ENCODE results near the gene HYAL3. TPM values are rescaled to one million over a fixed set of nuclear protein-coding genes. Genes with fewer than 3 reads are reported as not detected.

Gene HYAL3
- total RNA-seq, 5 donors from 2014 or later (not counting 1 experiment from before 2014, with no cell fraction given) = 2.6 to 6.2 (median 3.9) TPM

GRCh38 chr3:50325113-50325480 lies 25.9 kb upstream of the HYAL3 start:
- Histone ChIP-seq H3K27ac (ENCODE audit: low read length) (no peak overlapping the region), H3K9me3 (no peaks in the 10 kb centered on the region), H3K36me3 (ENCODE audit: control insufficient read depth in 2 of 2, extremely low read depth in 1 of 2, insufficient read depth in 1 of 2, low read length in 1 of 2) (peaks cover 2 to 15% of the 10 kb centered on the region in 2 donors), H3K27me3 (replicated peaks in 1 of 2; ENCODE audit: control insufficient read depth in 2 of 2, extremely low read depth in 1 of 2, insufficient read depth in 2 of 2, low read length in 1 of 2) (no peaks in the 10 kb centered on the region), H3K4me3 (ENCODE audit: control insufficient read depth in 1 of 2, extremely low read depth in 1 of 2, low read length in 1 of 2) (no peak overlapping the region), H3K4me1 (ENCODE audit: control insufficient read depth in 1 of 2, extremely low read depth in 1 of 2, insufficient read depth in 2 of 2, low read length in 2 of 2) (peaks cover 12 to 54% of the 10 kb centered on the region in 2 experiments)
- Mint-ChIP-seq H3K9me3 (no peaks in the 10 kb centered on the region), H3K27ac (peak overlapping the region in 1 of 2 donors; percentile 34), H3K4me3 (peak overlapping the region in 1 of 3 donors; percentile 47), H3K4me1 (peaks cover 21 to 42% (median 29%) of the 10 kb centered on the region in 3 donors), H3K27me3 (no peaks in the 10 kb centered on the region), H3K36me3 (peaks cover 4% of the 10 kb centered on the region)
- no CpG with 5 or more reads among the region's 2 CpGs for WGBS (ENCODE audit: insufficient coverage)
- ChIA-PET CTCF (interaction anchor here in 1 of 2 donors (0.9 to 1.5 kb wide), 3 partner anchors 12 to 90 kb away, joined by 3 to 5 read pairs (median 3); no protein-coding TSS in a partner anchor), POLR2A (no interaction called here)
- no peak for DNase-seq
- ATAC-seq (replicated peaks in 1 of 4) = no peak

DNA sequence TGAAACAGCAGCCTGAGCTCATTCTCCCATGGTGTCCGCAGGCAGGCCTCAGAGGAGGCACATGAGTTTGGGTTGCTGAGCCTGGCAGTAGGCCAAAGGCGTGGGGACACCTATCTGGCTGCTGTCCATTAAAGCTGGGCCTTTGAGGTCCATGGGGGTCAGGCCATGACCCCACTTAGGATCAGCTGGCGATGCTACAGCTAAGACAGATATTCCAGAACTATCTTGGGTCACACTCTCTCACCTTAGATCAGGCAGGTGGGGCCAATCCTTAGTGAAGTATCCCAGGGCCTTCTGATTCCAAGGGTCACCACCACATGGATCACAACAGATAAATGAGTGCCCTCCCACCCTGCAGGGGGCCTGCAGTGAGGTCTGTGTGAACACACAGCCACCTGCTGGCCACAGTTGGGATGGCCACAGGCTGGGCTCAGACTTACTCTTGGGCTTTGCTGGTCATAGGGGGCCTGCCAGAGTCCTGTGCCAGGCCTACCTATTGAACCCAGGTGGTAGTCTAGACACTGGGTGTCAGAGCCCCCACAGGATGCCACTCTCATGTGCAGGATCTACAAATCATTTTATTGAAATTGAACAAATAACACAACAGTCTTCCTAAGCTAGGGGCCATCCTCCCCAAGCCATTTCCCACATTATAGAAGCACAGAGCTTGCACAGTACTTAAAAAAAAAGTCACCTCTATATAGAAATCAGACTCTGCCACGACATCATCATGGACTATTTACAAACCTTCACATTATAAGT lies 25.3 kb upstream of the HYAL3 start:
- no peak overlapping the region for H3K4me3 ChIP-seq (ENCODE audit: control insufficient read depth in 1 of 2, extremely low read depth in 1 of 2, low read length in 1 of 2)
- peak overlapping the region; percentile 23 to 82 for H3K27ac Mint-ChIP-seq
- peaks cover 2 to 9% of the 10 kb centered on the region in 2 donors for H3K36me3 ChIP-seq (ENCODE audit: control insufficient read depth in 2 of 2, extremely low read depth in 1 of 2, insufficient read depth in 1 of 2, low read length in 1 of 2)
- peak in 2 of 4 experiments; percentile 13 to 19 for ATAC-seq (replicated peaks in 1 of 4)
- no peaks in the 10 kb centered on the region for H3K9me3 Mint-ChIP-seq
- H3K9me3 ChIP-seq = no peaks in the 10 kb centered on the region
- DNase-seq = peak in 27 of 35 experiments; percentile 20 to 71 (median 50)
- 96% methylated on average over 3 of the region's 4 CpGs for WGBS (ENCODE audit: insufficient coverage)
- peaks cover 12 to 59% of the 10 kb centered on the region in 2 experiments for H3K4me1 ChIP-seq (ENCODE audit: control insufficient read depth in 1 of 2, extremely low read depth in 1 of 2, insufficient read depth in 2 of 2, low read length in 2 of 2)
- H3K27me3 Mint-ChIP-seq = no peaks in the 10 kb centered on the region
- peak overlapping the region in 1 of 3 donors; percentile 1 for H3K4me3 Mint-ChIP-seq
- no peaks in the 10 kb centered on the region for H3K36me3 Mint-ChIP-seq
- CTCF ChIA-PET = interaction anchor here (0.6 to 1.5 kb wide), 8 partner anchors 12 to 363 kb away, joined by 3 to 8 read pairs (median 3); partner anchors contain the start of genes HYAL3 (in 1 of the 2) and NAA80 (in 1 of the 2)
- no peaks in the 10 kb centered on the region for H3K27me3 ChIP-seq (replicated peaks in 1 of 2; ENCODE audit: control insufficient read depth in 2 of 2, extremely low read depth in 1 of 2, insufficient read depth in 2 of 2, low read length in 1 of 2)
- POLR2A ChIA-PET = interaction anchor here in 1 of 2 donors (1.2 kb wide), 1 partner anchor 13 kb away, joined by 3 read pairs; no protein-coding TSS in a partner anchor
- peaks cover 26 to 48% (median 34%) of the 10 kb centered on the region in 3 donors for H3K4me1 Mint-ChIP-seq
- H3K27ac ChIP-seq (ENCODE audit: low read length) = no peak overlapping the region

GRCh38 chr3:50323614-50324199 lies 24.5 kb upstream of the HYAL3 start:
- H3K9me3 ChIP-seq = no peaks in the 10 kb centered on the region
- Mint-ChIP-seq H3K27ac (peak overlapping the region; percentile 23 to 48), H3K4me1 (peaks cover 30 to 56% (median 39%) of the 10 kb centered on the region in 3 donors), H3K4me3 (peak overlapping the region in 1 of 3 donors; percentile 86), H3K9me3 (no peaks in the 10 kb centered on the region), H3K27me3 (no peaks in the 10 kb centered on the region), H3K36me3 (no peaks in the 10 kb centered on the region)
- peaks cover 0 to 6% of the 10 kb centered on the region in 2 donors for H3K36me3 ChIP-seq (ENCODE audit: control insufficient read depth in 2 of 2, extremely low read depth in 1 of 2, insufficient read depth in 1 of 2, low read length in 1 of 2)
- WGBS (ENCODE audit: insufficient coverage) = 55% methylated on average over 4 of the region's 5 CpGs
- H3K27ac ChIP-seq (ENCODE audit: low read length) = no peak overlapping the region
- peaks cover 12 to 66% of the 10 kb centered on the region in 2 experiments for H3K4me1 ChIP-seq (ENCODE audit: control insufficient read depth in 1 of 2, extremely low read depth in 1 of 2, insufficient read depth in 2 of 2, low read length in 2 of 2)
- no peak overlapping the region for H3K4me3 ChIP-seq (ENCODE audit: control insufficient read depth in 1 of 2, extremely low read depth in 1 of 2, low read length in 1 of 2)
- DNase-seq = no peak
- no peak for ATAC-seq (replicated peaks in 1 of 4)
- H3K27me3 ChIP-seq (replicated peaks in 1 of 2; ENCODE audit: control insufficient read depth in 2 of 2, extremely low read depth in 1 of 2, insufficient read depth in 2 of 2, low read length in 1 of 2) = no peaks in the 10 kb centered on the region
- POLR2A ChIA-PET = interaction anchor here in 1 of 2 donors (0.6 to 1.2 kb wide), 2 partner anchors 13 to 39 kb away, joined by 3 read pairs; no protein-coding TSS in a partner anchor
- CTCF ChIA-PET = interaction anchor here (0.6 to 1.5 kb wide), 7 partner anchors 13 to 362 kb away, joined by 3 to 8 read pairs (median 3); partner anchors contain the start of genes HYAL3 (in 1 of the 2) and NAA80 (in 1 of the 2)

GRCh38 chr3:50323092-50323600 lies 23.9 kb upstream of the HYAL3 start:
- peak overlapping the region; percentile 36 to 48 for H3K27ac Mint-ChIP-seq
- CTCF ChIA-PET = interaction anchor here (0.6 to 0.7 kb wide), 3 partner anchors 31 to 223 kb away, joined by 3 read pairs; no protein-coding TSS in a partner anchor
- 55% methylated on average over 4 of the region's 4 CpGs for WGBS (ENCODE audit: insufficient coverage)

DNA sequence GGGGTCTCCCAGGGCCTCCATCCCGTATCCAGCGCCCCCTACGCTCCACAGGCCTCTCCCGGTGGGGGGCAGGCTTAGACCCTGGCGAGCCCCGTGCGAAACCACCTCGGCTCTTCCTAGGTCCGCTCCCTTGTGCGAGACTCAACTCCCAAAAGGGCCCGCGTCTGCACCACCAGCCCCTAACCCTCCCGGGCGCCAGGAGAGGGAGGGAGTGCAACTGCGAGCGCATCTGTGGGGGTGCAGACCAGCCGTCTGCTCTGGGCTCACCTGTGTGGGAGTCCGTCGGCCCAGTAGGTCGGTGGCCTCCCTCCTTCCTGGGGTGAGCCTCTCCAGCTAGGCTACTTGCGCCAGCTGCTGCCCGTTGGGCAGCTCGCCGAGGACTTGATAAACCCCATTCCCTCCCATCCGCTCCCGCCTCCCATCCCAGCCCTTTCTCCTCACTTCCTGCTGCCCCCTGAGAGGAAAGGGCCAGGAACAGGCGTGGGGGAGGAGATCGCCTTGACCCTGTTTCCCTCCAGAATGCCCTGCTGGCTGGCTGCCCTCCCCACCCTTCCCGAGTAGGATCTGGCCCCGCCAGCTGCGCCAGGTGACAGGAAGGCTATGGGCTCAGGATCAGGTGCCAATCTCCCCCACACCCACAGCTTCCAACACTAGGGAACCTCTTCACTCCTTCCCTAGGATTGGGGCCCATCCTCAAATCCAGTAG lies 23.3 kb upstream of the HYAL3 start, which contains the start of gene HYAL2:
Gene HYAL2 (minus strand): TSS at position 360 of the 706 bp plus-strand sequence. CDS start 2,256 bp downstream, outside the sequence.
- peaks cover 23 to 57% (median 35%) of the 10 kb centered on the region in 3 donors for H3K4me1 Mint-ChIP-seq
- ChIA-PET CTCF (interaction anchor here (0.6 to 0.7 kb wide), 3 partner anchors 96 to 223 kb away, joined by 3 read pairs; no protein-coding TSS in a partner anchor), POLR2A (no interaction called here)
- WGBS (ENCODE audit: insufficient coverage) = 87% methylated on average over 19 of the region's 31 CpGs
- Histone ChIP-seq H3K36me3 (ENCODE audit: control insufficient read depth in 2 of 2, extremely low read depth in 1 of 2, insufficient read depth in 1 of 2, low read length in 1 of 2) (peaks cover 0 to 6% of the 10 kb centered on the region in 2 donors), H3K27me3 (replicated peaks in 1 of 2; ENCODE audit: control insufficient read depth in 2 of 2, extremely low read depth in 1 of 2, insufficient read depth in 2 of 2, low read length in 1 of 2) (no peaks in the 10 kb centered on the region), H3K27ac (ENCODE audit: low read length) (peak within 1 kb of the TSS; percentile 90), H3K4me1 (ENCODE audit: control insufficient read depth in 1 of 2, extremely low read depth in 1 of 2, insufficient read depth in 2 of 2, low read length in 2 of 2) (peaks cover 11 to 67% of the 10 kb centered on the region in 2 experiments), H3K9me3 (no peaks in the 10 kb centered on the region), H3K4me3 (ENCODE audit: control insufficient read depth in 1 of 2, extremely low read depth in 1 of 2, low read length in 1 of 2) (peak within 1 kb of the TSS; percentile 80 to 84)
- no peaks in the 10 kb centered on the region for H3K27me3 Mint-ChIP-seq
- ATAC-seq (replicated peaks in 1 of 4) = no peak
- peak within 1 kb of the TSS; percentile 91 to 96 for H3K27ac Mint-ChIP-seq
- no peak for DNase-seq
- peak within 1 kb of the TSS; percentile 80 to 86 (median 80) for H3K4me3 Mint-ChIP-seq
- no peaks in the 10 kb centered on the region for H3K36me3 Mint-ChIP-seq
- no peaks in the 10 kb centered on the region for H3K9me3 Mint-ChIP-seq

More at GRCh38 chr3:50323092-50323600, 23.9 kb upstream of the HYAL3 start:
- POLR2A ChIA-PET = interaction anchor here in 1 of 2 donors (0.6 kb wide), 1 partner anchor 39 kb away, joined by 3 read pairs; no protein-coding TSS in a partner anchor
- H3K4me3 Mint-ChIP-seq = peak overlapping the region in 2 of 3 donors; percentile 4 to 86
- no peaks in the 10 kb centered on the region for H3K36me3 Mint-ChIP-seq
- H3K9me3 Mint-ChIP-seq = no peaks in the 10 kb centered on the region
- DNase-seq (no peak), ATAC-seq (replicated peaks in 1 of 4) (no peak)
- peaks cover 25 to 56% (median 37%) of the 10 kb centered on the region in 3 donors for H3K4me1 Mint-ChIP-seq
- no peaks in the 10 kb centered on the region for H3K27me3 Mint-ChIP-seq
- H3K36me3 ChIP-seq (ENCODE audit: control insufficient read depth in 2 of 2, extremely low read depth in 1 of 2, insufficient read depth in 1 of 2, low read length in 1 of 2) = peaks cover 0 to 6% of the 10 kb centered on the region in 2 donors
- H3K27ac ChIP-seq (ENCODE audit: low read length) = no peak overlapping the region
- H3K9me3 ChIP-seq = no peaks in the 10 kb centered on the region
- peaks cover 12 to 66% of the 10 kb centered on the region in 2 experiments for H3K4me1 ChIP-seq (ENCODE audit: control insufficient read depth in 1 of 2, extremely low read depth in 1 of 2, insufficient read depth in 2 of 2, low read length in 2 of 2)
- H3K4me3 ChIP-seq (ENCODE audit: control insufficient read depth in 1 of 2, extremely low read depth in 1 of 2, low read length in 1 of 2) = no peak overlapping the region
- no peaks in the 10 kb centered on the region for H3K27me3 ChIP-seq (replicated peaks in 1 of 2; ENCODE audit: control insufficient read depth in 2 of 2, extremely low read depth in 1 of 2, insufficient read depth in 2 of 2, low read length in 1 of 2)
